ENCODE measurements around the gene ADAMTS6.

DNA sequence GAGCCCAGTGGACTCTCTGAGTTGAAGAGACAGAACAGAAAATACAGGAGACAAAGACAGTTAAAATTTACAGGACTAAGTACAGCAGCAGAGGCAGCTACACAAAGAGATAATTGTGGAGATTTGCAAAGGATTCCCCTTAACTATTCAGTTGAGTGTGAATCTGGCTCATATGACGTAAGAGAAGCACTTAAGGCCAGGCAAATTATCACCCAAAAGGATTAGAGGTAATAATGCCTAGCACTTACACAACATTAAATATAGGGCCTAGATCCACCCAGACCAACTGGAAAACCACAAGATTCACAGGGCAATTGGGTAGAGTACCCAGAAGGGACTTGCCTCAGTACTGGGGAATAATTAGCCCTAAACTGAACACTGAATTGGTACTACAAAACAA, 41.3 kb downstream of the ADAMTS6 start:
- TF ChIP-seq, protein P1, sequence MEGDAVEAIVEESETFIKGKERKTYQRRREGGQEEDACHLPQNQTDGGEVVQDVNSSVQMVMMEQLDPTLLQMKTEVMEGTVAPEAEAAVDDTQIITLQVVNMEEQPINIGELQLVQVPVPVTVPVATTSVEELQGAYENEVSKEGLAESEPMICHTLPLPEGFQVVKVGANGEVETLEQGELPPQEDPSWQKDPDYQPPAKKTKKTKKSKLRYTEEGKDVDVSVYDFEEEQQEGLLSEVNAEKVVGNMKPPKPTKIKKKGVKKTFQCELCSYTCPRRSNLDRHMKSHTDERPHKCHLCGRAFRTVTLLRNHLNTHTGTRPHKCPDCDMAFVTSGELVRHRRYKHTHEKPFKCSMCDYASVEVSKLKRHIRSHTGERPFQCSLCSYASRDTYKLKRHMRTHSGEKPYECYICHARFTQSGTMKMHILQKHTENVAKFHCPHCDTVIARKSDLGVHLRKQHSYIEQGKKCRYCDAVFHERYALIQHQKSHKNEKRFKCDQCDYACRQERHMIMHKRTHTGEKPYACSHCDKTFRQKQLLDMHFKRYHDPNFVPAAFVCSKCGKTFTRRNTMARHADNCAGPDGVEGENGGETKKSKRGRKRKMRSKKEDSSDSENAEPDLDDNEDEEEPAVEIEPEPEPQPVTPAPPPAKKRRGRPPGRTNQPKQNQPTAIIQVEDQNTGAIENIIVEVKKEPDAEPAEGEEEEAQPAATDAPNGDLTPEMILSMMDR (IDR thresholded peaks at IDR 0.05 in 4 of 5, conservative IDR thresholded peaks at IDR 0.05 in 1 of 5), result no peak
- no peak for TF ChIP-seq POLR2A (IDR thresholded peaks at IDR 0.05)
